ENCODE data around the gene MMP15.

- TF ChIP-seq CTCF (IDR thresholded peaks at IDR 0.05) (no peak), POLR2A (IDR thresholded peaks at IDR 0.05) (no peak)
Measured at GRCh38 chr16:58016840-58017446, 8.6 kb upstream of the MMP15 start.
